IMR-90 (cell line): ENCODE data around the gene LPAR1. TPM values are rescaled to one million over a fixed set of nuclear protein-coding genes. Genes with fewer than 3 reads are reported as not detected.

ENCODE experiments used
- ATAC-seq: fragments of 200-7000 bp; cut with Tn5 transposase; 2 replicates; pipeline ENCODE4 v1.9.1; 2020; ENCODE audit warnings: low read depth, mild to moderate bottlenecking, moderate library complexity
- BruUV-seq: library from RNA; stranded (reverse); fragments of 400-500 nt; replicated peaks from 2 replicates; lab custom pipeline; 2021; lab: Mats Ljungman, UMichigan
- CTCF ChIA-PET: fragments of 300-600 bp; formaldehyde crosslinking; extraction: SDS; loops from one replicate; lab custom pipeline; 2021; ENCODE audit warnings: antibody characterized with exemption; lab: Yijun Ruan, JAX
- POLR2A ChIA-PET: fragments of 300-600 bp; sonication (Branson Sonifier 250); formaldehyde crosslinking; loops from one replicate; lab custom pipeline; 2022; ENCODE audit warnings: antibody characterized with exemption; ENCODE audit not compliant: unreplicated experiment; lab: Charles Lee
- DNase-seq: peaks from one replicate; pipeline ENCODE4 v3.0.0; 2013
- H2AFZ ChIP-seq: replicated peaks from 2 replicates; pipeline ENCODE3; 2013; ENCODE audit warnings: low read length, mild to moderate bottlenecking; ENCODE audit not compliant: poor library complexity
- H2AK5ac ChIP-seq: 2 replicates; pipeline ENCODE4 v1.6.1; 2013; ENCODE audit warnings: low read depth, low read length, inconsistent platforms
- H2AK9ac ChIP-seq: replicated peaks from 2 replicates; pipeline ENCODE3; 2013; ENCODE audit warnings: mild to moderate bottlenecking, low read depth, low read length, moderate library complexity; ENCODE audit not compliant: poor library complexity
- H2BK120ac ChIP-seq: 2 replicates; pipeline ENCODE4 v1.6.1; 2013; ENCODE audit warnings: low read depth, low read length, inconsistent platforms
- H2BK15ac ChIP-seq: 3 replicates; pipeline ENCODE4 v1.6.1; 2013; ENCODE audit warnings: low read depth, low read length, inconsistent platforms
- H2BK20ac ChIP-seq: 2 replicates; pipeline ENCODE4 v1.6.1; 2013; ENCODE audit warnings: low read depth, mild to moderate bottlenecking, inconsistent platforms, low read length, moderate library complexity
- H2BK5ac ChIP-seq: 2 replicates; pipeline ENCODE4 v1.6.1; 2013; ENCODE audit warnings: mild to moderate bottlenecking, low read depth, low read length, inconsistent platforms; ENCODE audit not compliant: poor library complexity, severe bottlenecking
- H3K14ac ChIP-seq: replicated peaks from 2 replicates; pipeline ENCODE4 v1.6.1; 2013; ENCODE audit warnings: low read depth, low read length, inconsistent platforms
- H3K18ac ChIP-seq: 2 replicates; pipeline ENCODE4 v1.6.1; 2013; ENCODE audit warnings: low read depth, low read length, control low read depth
- H3K23ac ChIP-seq: 2 replicates; pipeline ENCODE4 v1.6.1; 2013; ENCODE audit warnings: low read depth, low read length, inconsistent platforms
- H3K27ac ChIP-seq: 2 replicates; pipeline ENCODE4 v1.5.1; 2013; ENCODE audit warnings: mild to moderate bottlenecking, control low read depth, low read length; ENCODE audit not compliant: insufficient read depth
- H3K27me3 ChIP-seq: 2 replicates; pipeline ENCODE4 v1.6.1; 2013; ENCODE audit warnings: low read length; ENCODE audit not compliant: control insufficient read depth, insufficient read depth
- H3K36me3 ChIP-seq: 2 replicates; pipeline ENCODE4 v1.6.1; 2013; ENCODE audit warnings: low read length, mixed read lengths; ENCODE audit not compliant: control insufficient read depth, insufficient read depth
- H3K4ac ChIP-seq: 2 replicates; pipeline ENCODE4 v1.6.1; 2013; ENCODE audit warnings: low read depth, low read length, inconsistent platforms
- H3K4me1 ChIP-seq: 2 replicates; pipeline ENCODE4 v1.6.1; 2013; ENCODE audit warnings: low read length, mixed read lengths; ENCODE audit not compliant: control insufficient read depth, insufficient read depth
- H3K4me2 ChIP-seq: 2 replicates; pipeline ENCODE4 v1.6.1; 2013; ENCODE audit warnings: low read depth, mild to moderate bottlenecking, control low read depth, low read length, moderate library complexity
- H3K4me3 ChIP-seq: 2 replicates; pipeline ENCODE4 v1.5.1; 2013; ENCODE audit warnings: low read depth, mild to moderate bottlenecking, control low read depth, low read length, moderate library complexity; ENCODE audit not compliant: insufficient read depth
- H3K56ac ChIP-seq: 2 replicates; pipeline ENCODE4 v1.6.1; 2013; ENCODE audit warnings: low read length, inconsistent platforms; ENCODE audit not compliant: insufficient read depth; ENCODE audit errors: extremely low read depth
- H3K79me1 ChIP-seq, 2 experiments: 2 replicates each; pipeline ENCODE4 v1.6.1; 2013; ENCODE audit warnings: low read length in 2 of 2, inconsistent platforms in 1 of 2, low read depth in 1 of 2
- H3K9ac ChIP-seq: 2 replicates; pipeline ENCODE4 v1.6.1; 2013; ENCODE audit warnings: low read depth, low read length, control low read depth
- H3K9me1 ChIP-seq: 2 replicates; pipeline ENCODE4 v1.6.1; 2013; ENCODE audit warnings: low read length, inconsistent platforms; ENCODE audit not compliant: insufficient read depth
- H3K9me3 ChIP-seq: 2 replicates; pipeline ENCODE4 v1.6.1; 2013; ENCODE audit warnings: low read length; ENCODE audit not compliant: control insufficient read depth, insufficient read depth
- H4K20me1 ChIP-seq: 2 replicates; pipeline ENCODE4 v1.6.1; 2013; ENCODE audit warnings: low read length, inconsistent platforms; ENCODE audit not compliant: insufficient read depth
- H4K5ac ChIP-seq: 2 replicates; pipeline ENCODE4 v1.6.1; 2013; ENCODE audit warnings: mild to moderate bottlenecking, low read depth, low read length, control low read depth
- H4K8ac ChIP-seq, 2 experiments: 2 replicates each; pipeline ENCODE4 v1.6.1; 2013; ENCODE audit warnings: low read depth in 2 of 2, low read length in 2 of 2, control low read depth in 1 of 2, inconsistent platforms in 1 of 2
- H4K91ac ChIP-seq: 2 replicates; pipeline ENCODE4 v1.6.1; 2013; ENCODE audit warnings: low read depth, low read length, inconsistent platforms; ENCODE audit not compliant: insufficient read depth
- CEBPB ChIP-seq: IDR thresholded peaks from 2 replicates; pipeline ENCODE4 v1.6.1; 2012; ENCODE audit warnings: low read depth, low read length, improper control_type of control experiment
- NFE2L2 ChIP-seq: fragments of 150-350 bp; IDR thresholded peaks from 2 replicates; pipeline ENCODE4 v1.6.1; 2016; ENCODE audit warnings: low read depth, mild to moderate bottlenecking, low read length
- RFX5 ChIP-seq: IDR thresholded peaks from 2 replicates; pipeline ENCODE4 v1.8.0; 2012; ENCODE audit warnings: low read depth, mild to moderate bottlenecking, low read length, moderate library complexity
- SMC3 ChIP-seq: fragments of 150-350 bp; IDR thresholded peaks from 2 replicates; pipeline ENCODE4 v1.6.1; 2016; ENCODE audit warnings: low read depth, mild to moderate bottlenecking, antibody characterized with exemption, low read length, moderate library complexity
- WGBS, 2 experiments: methylation state at CpG; one replicate each; pipeline versions ENCODE4 v1.1.5 to v1.1.7; 2013; ENCODE audit warnings: missing lambda C conversion rate in 2 of 2; ENCODE audit not compliant: insufficient read length in 1 of 2; ENCODE audit errors: extremely low coverage in 2 of 2; 5-methylcytosine and 5-hydroxymethylcytosine counted together
- dilution Hi-C: fragments of 300-500 bp; cut with HindIII; formaldehyde crosslinking; loops from one replicate; pipeline ENCODE4 v1.14.3; 2018; ENCODE audit warnings: low sequenced_read_pairs; ENCODE audit not compliant: unreplicated experiment
- in situ Hi-C: fragments of 300-500 bp; cut with MboI; formaldehyde crosslinking; loops from 3 replicates; pipeline ENCODE4 v1.14.3; 2019; ENCODE audit warnings: low sequenced_read_pairs, inconsistent platforms, mixed read lengths
- intact Hi-C: fragments of 100-400 bp; cut with micrococcal nuclease; formaldehyde crosslinking; loops from 2 replicates; pipeline ENCODE4 v1.10.0; 2022
- polyA plus RNA-seq, 3 experiments: library from polyadenylated mRNA; depleted of rRNA; stranded (reverse); fragments of >200 nt; gene quantifications; 2 replicates each; pipeline ENCODE4 v1.2.3, GENCODE V29; 2012; ENCODE audit warnings: low replicate concordance in 1 of 3
- total RNA-seq: library from RNA; depleted of rRNA; stranded (reverse); fragments of >200 nt; gene quantifications from 2 replicates; pipeline ENCODE4 v1.2.3, GENCODE V29; 2012

The LPAR1 gene
- total and polyA plus RNA-seq, 2 of the 4 experiments (the other 2 are of a cell fraction), result 171 to 315 TPM

DNA sequence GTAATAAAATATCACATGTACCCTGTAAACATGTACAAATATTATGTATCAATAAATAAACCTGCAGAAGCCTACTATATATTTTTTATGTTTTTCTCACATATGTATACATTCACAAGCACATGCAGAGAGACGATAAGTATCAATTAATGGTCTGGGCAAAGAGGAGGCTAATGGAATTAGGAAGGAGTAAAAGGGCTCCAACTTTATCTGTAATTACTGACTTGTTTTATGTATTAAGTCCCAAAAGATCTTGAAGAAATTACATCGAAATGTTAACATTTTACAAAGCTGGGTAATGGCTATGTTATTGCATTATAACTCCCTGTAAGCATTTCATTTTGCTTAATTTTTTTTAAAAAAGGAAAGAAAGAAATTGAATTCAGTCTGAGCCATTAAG, 78.0 kb downstream of the LPAR1 start:
- no peak for TF ChIP-seq CEBPB
- TF ChIP-seq RFX5, result no peak
- no peak for TF ChIP-seq NFE2L2
- TF ChIP-seq SMC3, result no peak
- Histone ChIP-seq H3K14ac (no peak overlapping the region), H3K4me2 (no peak overlapping the region), H2AK9ac (no peak overlapping the region), H2BK5ac (no peak overlapping the region), H4K5ac (no peak overlapping the region), H3K9me1 (peaks cover 4% of the 10 kb centered on the region), H3K4ac (no peak overlapping the region), H2BK20ac (no peak overlapping the region), H3K9ac (no peak overlapping the region), H3K4me3 (no peak overlapping the region), H3K27ac (no peak overlapping the region), H3K36me3 (peaks cover 30% of the 10 kb centered on the region), H3K9me3 (no peaks in the 10 kb centered on the region), H2AK5ac (no peak overlapping the region), H4K91ac (no peak overlapping the region), H4K20me1 (peaks cover 32% of the 10 kb centered on the region), H2BK120ac (no peak overlapping the region), H3K4me1 (peaks cover 2% of the 10 kb centered on the region; the same call in 1 of the 2 replicates), H3K56ac (no peak overlapping the region), H3K27me3 (no peaks in the 10 kb centered on the region), H3K18ac (no peak overlapping the region), H2BK15ac (no peak overlapping the region), H4K8ac (no peak overlapping the region), H3K79me1 (peaks cover 14 to 53% of the 10 kb centered on the region in 2 experiments; a peak in 3 of 4 replicates), H3K23ac (no peak overlapping the region), H2AFZ (no peak overlapping the region)
- in situ Hi-C loops (no loop called here), intact Hi-C loops (no loop called here), dilution Hi-C loops (no loop called here)
- no CpG with 5 or more reads among the region's 2 CpGs for WGBS, 2 experiments
- ATAC-seq (no peak), DNase-seq (no peak)
- BruUV-seq, result no TSS peak
- ChIA-PET POLR2A (no interaction called here), CTCF (no interaction called here)
